HG03565 (cell line): ENCODE results near the gene ROBO4.

Source experiments
- ATAC-seq: cut with Tn5 transposase; IDR thresholded peaks from one replicate; pipeline ENCODE4 v1.9.1; 2021; ENCODE audit warnings: mild to moderate bottlenecking, moderate library complexity; ENCODE audit not compliant: unreplicated experiment

ROBO4 gene

DNA sequence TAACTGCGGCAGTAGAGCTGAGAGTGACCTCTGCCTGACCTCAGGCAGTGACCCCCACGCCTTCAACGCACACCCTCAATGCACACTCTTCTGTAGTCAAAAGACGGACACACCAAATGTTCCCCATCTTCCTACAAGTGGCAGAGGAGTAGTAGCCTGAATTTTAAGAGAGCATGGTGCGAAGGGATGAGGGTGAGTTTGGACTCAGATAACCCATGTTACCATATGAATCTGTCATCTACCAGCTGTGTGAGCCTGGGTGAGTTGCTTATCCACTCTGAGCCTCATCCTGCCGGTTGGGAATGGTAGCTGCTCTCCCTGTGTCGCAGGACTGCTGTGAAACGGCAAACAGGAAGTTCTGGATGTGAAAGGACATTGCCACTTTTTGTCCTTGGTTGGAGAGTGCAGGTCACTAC, 53.0 kb downstream of the ROBO4 start:
- ATAC-seq, result no peak

DNA sequence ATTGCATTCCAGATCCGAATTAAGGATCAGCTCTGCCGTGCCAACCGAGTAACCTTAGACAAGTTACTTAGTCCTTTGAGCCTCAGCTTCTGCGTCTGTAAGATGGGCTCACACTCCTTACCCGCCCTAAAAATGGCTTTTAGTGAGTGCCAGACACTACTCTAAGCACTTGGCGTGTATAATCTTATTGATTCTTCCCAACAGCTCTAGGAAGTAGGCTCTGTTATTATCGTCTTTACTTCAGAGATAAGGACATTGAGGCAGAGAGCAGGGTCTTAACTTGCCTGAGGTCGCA, 54.1 kb downstream of the ROBO4 start:
- ATAC-seq, result no peak

DNA sequence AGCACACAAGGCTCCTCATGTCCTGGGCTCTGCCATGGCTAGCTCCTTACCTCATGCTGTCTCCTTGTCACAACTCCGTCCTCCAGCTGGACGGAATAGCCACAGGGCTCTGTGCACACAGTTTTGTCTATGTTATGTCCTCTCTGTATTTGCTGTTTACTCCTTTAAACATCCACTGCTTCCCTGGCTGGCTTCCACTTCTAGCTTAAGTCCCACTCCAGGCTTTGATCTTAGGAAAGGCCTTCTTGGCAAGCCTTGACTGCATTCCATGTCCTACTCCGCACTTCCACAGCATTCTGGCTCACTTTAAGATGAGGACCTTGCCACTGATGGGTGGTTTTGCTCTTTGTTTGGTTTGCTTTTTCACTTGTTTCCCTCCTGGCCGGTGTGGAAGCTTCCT, 55.4 kb downstream of the ROBO4 start:
- no peak for ATAC-seq

DNA sequence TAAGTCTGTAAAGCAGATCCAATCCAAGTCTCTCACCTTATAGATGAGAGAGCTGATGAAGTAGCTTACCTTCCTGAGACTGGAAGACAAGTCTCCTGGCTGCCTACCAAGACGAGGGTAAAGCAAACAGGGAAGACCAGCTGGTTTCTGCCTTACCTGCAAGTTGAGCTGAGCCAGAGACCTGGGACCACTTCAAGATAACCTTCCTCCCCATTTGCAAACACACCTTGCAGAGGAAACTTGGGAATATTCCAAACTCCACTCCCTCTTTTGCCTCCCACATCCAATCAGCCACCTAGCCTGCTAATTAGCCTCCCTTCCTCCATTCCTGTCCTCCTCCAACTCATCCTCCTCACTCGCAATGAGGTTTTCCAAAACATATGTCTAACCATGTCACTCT, 55.8 kb downstream of the ROBO4 start:
- no peak for ATAC-seq

DNA sequence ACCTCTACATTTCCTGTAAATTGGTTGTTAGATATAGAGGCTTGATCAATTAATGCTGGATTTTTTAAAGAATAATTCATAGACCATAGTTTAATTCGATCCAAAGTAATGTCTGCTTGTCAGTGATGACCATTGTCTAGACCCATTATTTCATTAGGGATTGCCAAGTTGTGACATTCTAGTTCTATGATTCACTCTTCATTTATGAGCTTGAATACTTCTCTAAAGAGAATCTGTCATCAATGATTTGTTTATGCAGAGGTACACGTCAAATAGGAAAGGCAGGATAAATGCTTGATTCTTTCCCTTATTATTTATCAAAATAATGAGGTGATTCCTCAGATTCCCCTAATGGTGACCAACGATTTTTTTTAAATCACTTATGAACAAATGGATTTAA, 56.5 kb downstream of the ROBO4 start:
- no peak for ATAC-seq

DNA sequence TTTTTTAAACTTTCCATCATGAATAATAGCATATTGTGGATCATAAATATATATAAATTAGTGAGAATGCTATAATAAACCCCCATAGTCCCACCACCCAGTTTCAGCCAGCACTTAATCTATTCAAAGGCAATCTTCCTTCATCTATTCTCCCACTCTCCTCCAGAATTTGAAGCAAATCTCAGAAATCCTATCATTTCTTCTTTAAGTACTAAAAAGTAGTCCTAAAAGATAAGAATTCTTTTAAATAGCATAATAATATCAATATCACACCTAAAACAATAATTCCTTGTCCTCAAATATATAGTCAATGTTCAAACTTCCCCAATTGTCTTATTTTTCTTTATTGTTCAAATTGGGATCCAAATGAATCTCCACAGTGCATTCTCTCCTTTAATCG, 57.0 kb downstream of the ROBO4 start:
- ATAC-seq, result no peak

DNA sequence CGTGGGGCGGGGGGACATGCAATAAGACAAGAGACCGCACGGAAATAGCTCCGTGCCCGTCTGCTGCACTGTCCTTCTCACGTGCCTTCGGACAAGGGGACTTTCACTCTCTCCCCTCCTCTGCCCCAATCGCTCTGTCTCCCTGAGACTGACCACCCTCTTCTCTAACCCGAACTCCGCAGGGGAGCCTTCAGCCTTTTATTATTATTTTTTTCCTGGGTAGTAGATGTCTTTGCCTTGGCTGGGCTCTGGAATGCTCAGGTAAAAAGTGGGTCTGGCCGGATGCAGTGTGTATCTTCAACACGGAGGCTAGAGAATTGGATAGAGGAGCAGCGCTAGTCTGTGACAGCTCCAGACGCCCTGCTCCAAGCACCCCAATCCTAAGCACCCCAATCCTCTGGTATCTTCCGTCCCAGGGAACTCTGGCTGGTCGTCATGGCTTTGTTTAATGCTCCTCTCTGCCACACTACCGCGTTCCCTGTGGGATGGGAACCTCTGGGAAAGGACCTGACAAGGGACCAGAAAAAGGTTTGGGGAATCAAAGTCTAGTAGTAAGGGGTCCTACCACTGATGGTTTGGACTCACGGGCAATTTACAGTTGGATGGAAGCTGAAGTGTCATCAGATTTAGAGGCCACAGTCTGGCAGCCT, 57.6 kb downstream of the ROBO4 start:
- no peak for ATAC-seq

DNA sequence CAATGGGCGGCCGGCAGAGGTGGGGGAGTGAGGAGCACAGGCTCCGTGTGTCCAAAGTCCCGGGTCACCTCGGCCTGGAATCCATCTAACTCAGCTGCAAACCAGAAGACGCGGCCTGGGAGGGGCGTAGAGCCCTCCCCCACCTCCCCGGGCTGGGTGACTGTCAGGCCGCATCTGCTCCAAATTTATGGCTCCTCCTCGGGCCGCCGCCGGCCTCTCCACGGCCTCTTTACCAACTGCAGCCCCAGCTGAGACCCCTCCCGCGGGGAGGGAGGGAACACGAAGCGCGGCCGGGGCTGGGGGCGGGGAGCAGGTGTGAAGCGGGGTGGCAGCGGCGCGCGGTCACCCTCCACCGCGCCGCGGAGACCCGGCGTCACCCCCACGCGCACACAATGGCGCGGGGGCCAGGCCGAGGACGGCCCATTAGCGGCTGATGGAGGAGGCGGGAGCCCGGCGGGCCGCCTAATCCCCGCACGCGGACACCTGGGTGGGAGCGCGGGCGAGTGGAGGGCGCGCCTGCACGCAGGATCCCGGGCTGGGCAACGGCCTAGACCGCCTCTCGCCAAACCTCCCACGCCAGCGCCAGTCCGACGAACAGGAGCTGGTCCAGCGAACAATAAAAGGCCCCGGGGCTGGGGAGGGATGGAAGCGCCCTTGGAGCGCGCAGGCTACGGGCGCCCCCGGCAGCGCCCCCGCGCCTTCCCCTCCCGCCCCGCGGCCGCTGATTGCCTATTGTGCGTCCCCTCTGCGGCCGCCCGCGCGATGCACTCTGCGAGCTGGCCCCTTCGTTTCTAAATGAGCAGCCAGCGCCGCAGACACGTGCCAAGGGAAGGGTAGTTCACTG, 58.3 kb downstream of the ROBO4 start:
- ATAC-seq, result no peak

DNA sequence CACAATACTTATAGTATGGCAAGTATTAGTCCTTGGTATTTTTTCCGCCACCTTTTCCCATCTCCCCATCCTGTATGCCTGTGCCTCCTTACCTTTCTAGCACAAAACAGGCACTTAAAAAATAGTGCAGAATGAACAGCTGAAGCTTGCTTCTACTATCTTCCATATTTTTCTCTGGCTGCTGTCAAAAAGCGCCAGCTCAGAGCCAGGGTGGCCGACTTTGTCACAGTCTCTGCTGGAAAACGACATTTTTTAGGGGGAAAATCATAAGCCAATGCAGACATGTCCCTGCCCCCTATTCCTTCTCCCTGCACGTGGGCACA, 58.9 kb downstream of the ROBO4 start:
- ATAC-seq, result no peak

DNA sequence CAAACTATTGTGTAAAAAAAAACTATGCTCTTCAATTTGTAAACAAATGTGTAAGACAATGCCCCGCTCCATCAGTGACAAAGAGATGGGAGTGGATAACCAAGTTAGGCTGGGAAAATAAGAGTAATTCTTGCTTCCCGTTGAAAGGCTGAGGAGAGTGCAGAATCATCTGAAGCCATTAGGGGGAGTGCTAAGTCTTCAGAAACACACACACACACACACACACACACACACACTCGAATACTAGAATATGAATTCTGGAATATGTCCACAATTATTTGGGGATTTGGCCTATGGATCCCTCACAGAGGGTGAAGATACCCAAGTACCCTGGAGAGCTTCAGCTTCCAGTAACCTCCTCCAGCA, 60.2 kb downstream of the ROBO4 start:
- ATAC-seq, result no peak

DNA sequence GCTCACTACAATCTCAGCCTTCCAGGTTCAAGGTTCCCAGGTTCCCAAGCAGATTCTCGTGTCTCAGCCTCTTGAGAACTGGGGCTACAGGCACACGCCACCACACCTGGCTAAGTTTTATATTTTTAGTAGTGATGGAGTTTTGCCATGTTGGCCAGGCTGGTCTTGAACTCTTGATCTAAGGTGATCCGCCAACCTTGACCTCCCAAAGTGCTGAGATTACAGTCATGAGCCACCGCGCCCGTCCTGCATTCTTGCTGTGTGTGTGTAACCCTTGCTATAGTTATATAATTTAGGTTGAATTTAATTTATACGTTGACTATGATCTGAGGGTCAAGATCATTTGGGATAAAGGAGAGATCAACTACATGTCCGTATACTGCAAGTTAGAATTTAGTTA, 61.7 kb downstream of the ROBO4 start:
- no peak for ATAC-seq

DNA sequence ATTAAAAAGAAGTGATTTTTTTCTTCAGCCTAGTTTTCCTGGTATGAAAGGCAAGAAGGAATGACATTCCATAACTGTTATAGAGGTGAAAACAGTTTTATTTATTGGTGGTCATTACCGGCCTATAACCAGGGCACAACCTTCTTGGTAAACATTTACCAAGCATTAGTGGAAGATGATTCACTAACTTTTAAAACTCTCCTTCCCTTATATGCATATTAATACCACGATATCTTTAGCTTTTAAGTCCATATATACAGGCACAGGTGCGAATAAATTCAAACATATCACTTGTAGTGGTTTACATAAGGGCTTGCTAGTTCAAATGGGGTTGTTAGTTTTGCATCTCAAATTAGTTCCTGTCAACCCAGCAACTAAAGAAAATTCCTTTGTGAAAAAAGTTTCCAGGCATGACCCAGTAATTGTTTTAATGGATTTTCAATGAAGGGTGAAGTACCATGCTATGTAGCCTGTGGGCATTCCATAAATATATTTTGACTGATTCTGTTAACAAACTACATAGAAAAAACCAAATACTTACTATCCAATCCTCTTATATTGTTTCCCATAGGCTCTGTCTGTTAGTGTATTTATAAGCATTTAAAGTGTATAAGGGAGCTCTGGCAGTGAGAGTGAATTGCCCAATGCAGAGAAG, 63.0 kb downstream of the ROBO4 start:
- ATAC-seq, result no peak
